ENCODE results near the gene MED17. TPM values are rescaled to one million over a fixed set of nuclear protein-coding genes. Genes with fewer than 3 reads are reported as not detected.

Gene MED17
- polyA plus RNA-seq (2011; rRNA removed) (18.6 and 23.1 TPM in 2 replicates), polyA minus RNA-seq (2011; rRNA and poly(A)+ RNA removed) (13.2 and 21.7 TPM in 2 replicates)

- Histone ChIP-seq H3K9me3 (ENCODE audit: control insufficient read depth, insufficient read depth, low read length) (no peaks in the 10 kb centered on the region; the same call in 1 of the 2 replicates), H3K4me3 (ENCODE audit: low read depth, low read length) (peak within 1 kb of the TSS; percentile 100), H3K27ac (ENCODE audit: low read depth, low read length) (peak within 1 kb of the TSS; percentile 98), H3K27me3 (ENCODE audit: control insufficient read depth, insufficient read depth, low read length) (no peaks in the 10 kb centered on the region)
- TF ChIP-seq CTCF (IDR thresholded peaks at IDR 0.05; ENCODE audit: low read depth, low read length) = peak; percentile 57
- DNase-seq (ENCODE audit: low read depth, low spot score) = peak; percentile 72
- CTCF ChIA-PET = interaction anchor here (0.6 to 1.2 kb wide), 15 partner anchors 9 to 137 kb away, joined by 3 to 8 read pairs (median 4); no protein-coding TSS in a partner anchor
- POLR2A ChIA-PET = interaction anchor here (0.5 to 1.4 kb wide), 10 partner anchors 12 to 1306 kb away, joined by 3 to 80 read pairs (median 3); partner anchors contain the start of genes C11orf54 and TAF1D
Measured at GRCh38 chr11:93784145-93784934, at the start of gene MED17. MED17 (plus strand) TSS chr11:93784282; CDS start chr11:93784514, 232 bp downstream.

- Histone ChIP-seq H3K27me3 (ENCODE audit: control insufficient read depth, insufficient read depth, low read length) (no peaks in the 10 kb centered on the region), H3K9me3 (ENCODE audit: control insufficient read depth, insufficient read depth, low read length) (no peaks in the 10 kb centered on the region), H3K4me3 (ENCODE audit: low read depth, low read length) (peak overlapping the region; percentile 12; the same call in 1 of the 2 replicates), H3K27ac (ENCODE audit: low read depth, low read length) (no peak overlapping the region)
- ChIA-PET CTCF (interaction anchor here (0.6 kb wide), 1 partner anchor 45 kb away, joined by 3 read pairs; no protein-coding TSS in a partner anchor), POLR2A (no interaction called here)
- DNase-seq (ENCODE audit: low read depth, low spot score) = no peak
- no peak for TF ChIP-seq CTCF (IDR thresholded peaks at IDR 0.05; ENCODE audit: low read depth, low read length)
Measured at GRCh38 chr11:93734427-93735222, 49.5 kb upstream of the MED17 start.

GRCh38 chr11:93735627-93736026 lies 48.5 kb upstream of the MED17 start:
- Histone ChIP-seq H3K9me3 (ENCODE audit: control insufficient read depth, insufficient read depth, low read length) (no peaks in the 10 kb centered on the region), H3K4me3 (ENCODE audit: low read depth, low read length) (no peak overlapping the region), H3K27ac (ENCODE audit: low read depth, low read length) (no peak overlapping the region), H3K27me3 (ENCODE audit: control insufficient read depth, insufficient read depth, low read length) (no peaks in the 10 kb centered on the region)
- CTCF ChIA-PET = interaction anchor here (1.4 kb wide), 1 partner anchor 448 kb away, joined by 3 read pairs; no protein-coding TSS in a partner anchor
- no peak for DNase-seq (ENCODE audit: low read depth, low spot score)
- TF ChIP-seq CTCF (IDR thresholded peaks at IDR 0.05; ENCODE audit: low read depth, low read length) = no peak
- POLR2A ChIA-PET = interaction anchor here (1.0 kb wide), 1 partner anchor 48 kb away, joined by 3 read pairs; the partner anchor contains the start of gene MED17

GRCh38 chr11:93736129-93736528 lies 48.0 kb upstream of the MED17 start:
- POLR2A ChIA-PET = interaction anchor here (0.6 to 1.0 kb wide), 3 partner anchors 11 to 665 kb away, joined by 3 to 5 read pairs (median 3); partner anchors contain the start of gene MED17
- CTCF ChIA-PET = interaction anchor here (1.4 kb wide), 1 partner anchor 448 kb away, joined by 3 read pairs; no protein-coding TSS in a partner anchor
- Histone ChIP-seq H3K27me3 (ENCODE audit: control insufficient read depth, insufficient read depth, low read length) (no peaks in the 10 kb centered on the region), H3K9me3 (ENCODE audit: control insufficient read depth, insufficient read depth, low read length) (no peaks in the 10 kb centered on the region; the same call in 1 of the 2 replicates), H3K4me3 (ENCODE audit: low read depth, low read length) (no peak overlapping the region), H3K27ac (ENCODE audit: low read depth, low read length) (no peak overlapping the region)
- TF ChIP-seq CTCF (IDR thresholded peaks at IDR 0.05; ENCODE audit: low read depth, low read length) = no peak
- no peak for DNase-seq (ENCODE audit: low read depth, low spot score)
